Measurements from ENCODE around the gene SUCNR1.

GRCh38 chr3:151838574-151839312, 34.7 kb upstream of the SUCNR1 start:
- peak; percentile 41 to 94 (median 85) for TF ChIP-seq CTCF (IDR thresholded peaks at IDR 0.05)
- no peak for TF ChIP-seq POLR2A (IDR thresholded peaks at IDR 0.05)
